B cell (primary cell): ENCODE results near the gene MORC2. TPM values are rescaled to one million over a fixed set of nuclear protein-coding genes. Genes with fewer than 3 reads are reported as not detected.

Experiments
- ATAC-seq: fragments of 200-7000 bp; cut with Tn5 transposase; one replicate; pipeline ENCODE4 v1.10.0; 2021; ENCODE audit warnings: low read depth, mild to moderate bottlenecking, moderate number of reproducible peaks, moderate library complexity
- CTCF ChIA-PET: fragments of 350-600 bp; sonication (Branson Sonifier 250); formaldehyde crosslinking; loops from one replicate; lab custom pipeline; 2021; ENCODE audit warnings: antibody characterized with exemption, inconsistent platforms; lab: Charles Lee
- POLR2A ChIA-PET: fragments of 350-600 bp; sonication (Branson Sonifier 250); formaldehyde crosslinking; loops from one replicate; lab custom pipeline; 2021; ENCODE audit warnings: antibody characterized with exemption; lab: Charles Lee
- DNase-seq: peaks from one replicate; pipeline ENCODE4 v3.0.0; 2013
- H2AFZ ChIP-seq: 2 replicates; pipeline ENCODE4 v1.6.1; 2012; ENCODE audit warnings: mild to moderate bottlenecking, low read depth, low read length; ENCODE audit not compliant: insufficient read depth, poor library complexity, severe bottlenecking
- H3K27ac ChIP-seq, 2 donors: 1 replicate in 1 of 2; 2 replicates in 1 of 2; pipeline ENCODE4 v1.5.1; 2012 to 2013; ENCODE audit warnings: low read length in 2 of 2, mild to moderate bottlenecking in 2 of 2, moderate library complexity in 1 of 2
- H3K27me3 ChIP-seq, 4 experiments: fragments of 200-600 bp in 1 of 4; sonication (generic) in 1 of 4; replicated peaks in 1 of 4; 1 replicate in 2 of 4; 2 replicates in 2 of 4; pipeline versions ENCODE4 v1.6.1 to v1.7.0; 2013 to 2016; ENCODE audit warnings: low read length in 3 of 4, mild to moderate bottlenecking in 2 of 4, mixed read lengths in 1 of 4, moderate library complexity in 1 of 4; ENCODE audit not compliant: insufficient read depth in 4 of 4, control insufficient read depth in 3 of 4; ENCODE audit errors: control extremely low read depth in 1 of 4
- H3K36me3 ChIP-seq, 2 experiments: replicated peaks in 1 of 2; 1 replicate in 1 of 2; 2 replicates in 1 of 2; pipeline versions ENCODE4 v1.6.1 to v1.7.1; 2013; ENCODE audit warnings: low read length in 1 of 2; ENCODE audit not compliant: insufficient read depth in 2 of 2, control insufficient read depth in 1 of 2; ENCODE audit errors: control extremely low read depth in 1 of 2, extremely low read depth in 1 of 2
- H3K4me1 ChIP-seq, 2 donors: fragments of 200-600 bp in 1 of 2; sonication (generic) in 1 of 2; 1 replicate in 1 of 2; 2 replicates in 1 of 2; pipeline versions ENCODE4 v1.5.1 to v1.6.1; 2013 to 2017; ENCODE audit warnings: low read length in 2 of 2; ENCODE audit not compliant: control insufficient read depth in 2 of 2, insufficient read depth in 2 of 2
- H3K4me2 ChIP-seq: replicated peaks from 2 replicates; pipeline ENCODE3; 2012; ENCODE audit warnings: mild to moderate bottlenecking, low read depth, low read length; ENCODE audit not compliant: poor library complexity, severe bottlenecking
- H3K4me3 ChIP-seq, 5 experiments: fragments of 200-600 bp in 1 of 5; sonication (generic) in 1 of 5; 1 replicate in 3 of 5; 2 replicates in 2 of 5; pipeline versions ENCODE4 v1.5.1 to v1.7.0; 2011 to 2016; ENCODE audit warnings: low read length in 4 of 5, mild to moderate bottlenecking in 4 of 5, low read depth in 2 of 5, control low read depth in 1 of 5, moderate library complexity in 1 of 5; ENCODE audit not compliant: insufficient read depth in 1 of 5; ENCODE audit errors: control extremely low read depth in 1 of 5, extremely low read depth in 1 of 5
- H3K79me2 ChIP-seq: fragments of 200-600 bp; sonication (generic); one replicate; pipeline ENCODE4 v1.6.0; 2016; ENCODE audit warnings: low read length; ENCODE audit not compliant: control insufficient read depth, insufficient read depth
- H3K9ac ChIP-seq: fragments of 200-600 bp; sonication (generic); 2 replicates; pipeline ENCODE4 v1.6.1; 2017; ENCODE audit warnings: mild to moderate bottlenecking, low read length, moderate library complexity
- H3K9me3 ChIP-seq, 3 donors: one replicate each; pipeline versions ENCODE4 v1.6.1 to v1.7.1; 2013; ENCODE audit warnings: low read length in 2 of 3; ENCODE audit not compliant: control insufficient read depth in 2 of 3, insufficient read depth in 1 of 3; ENCODE audit errors: control extremely low read depth in 1 of 3
- H4K20me1 ChIP-seq: 2 replicates; pipeline ENCODE4 v1.6.0; 2012; ENCODE audit warnings: mild to moderate bottlenecking, low read length; ENCODE audit not compliant: insufficient read depth, control insufficient read depth, poor library complexity, severe bottlenecking
- H3K27ac Mint-ChIP-seq: one replicate; pipeline ENCODE4 v1.8.0; 2021; ENCODE audit warnings: mixed read lengths
- H3K27me3 Mint-ChIP-seq: one replicate; pipeline ENCODE4 v1.8.0; 2021; ENCODE audit warnings: mixed read lengths
- H3K4me1 Mint-ChIP-seq: one replicate; pipeline ENCODE4 v1.8.0; 2021; ENCODE audit warnings: mixed read lengths
- H3K4me3 Mint-ChIP-seq: one replicate; pipeline ENCODE4 v1.8.0; 2021; ENCODE audit warnings: mixed read lengths
- H3K9me3 Mint-ChIP-seq: one replicate; pipeline ENCODE4 v1.8.0; 2022; ENCODE audit warnings: mixed read lengths; ENCODE audit not compliant: insufficient read depth
- CTCF ChIP-seq: fragments of 200-600 bp; IDR thresholded peaks from one replicate; pipeline ENCODE4 v1.8.0; 2022; ENCODE audit warnings: antibody characterized with exemption, mild to moderate bottlenecking
- EZH2 ChIP-seq: IDR thresholded peaks from 2 replicates; pipeline ENCODE4 v1.6.1; 2012; ENCODE audit warnings: borderline replicate concordance, low read depth, mild to moderate bottlenecking, moderate library complexity, low read length; ENCODE audit not compliant: insufficient read depth, poor library complexity, severe bottlenecking
- WGBS: methylation state at CpG from one replicate; pipeline ENCODE4 v1.1.5; 2013; ENCODE audit warnings: missing lambda C conversion rate; ENCODE audit not compliant: insufficient coverage; 5-methylcytosine and 5-hydroxymethylcytosine counted together
- intact Hi-C: fragments of 100-400 bp; cut with micrococcal nuclease; formaldehyde crosslinking; loops from one replicate; pipeline ENCODE4 v1.10.0; 2022
- polyA plus RNA-seq: library from polyadenylated mRNA; depleted of rRNA; stranded (reverse); fragments of >200 nt; gene quantifications from 2 replicates; pipeline ENCODE4 v1.2.3, GENCODE V29; 2012
- total RNA-seq, 2 donors: library from RNA; stranded (reverse); fragments of 120-200 nt in 1 of 2; gene quantifications; 1 replicate in 1 of 2; 2 replicates in 1 of 2; pipeline versions ENCODE4 v1.2.3 to v1.2.4, GENCODE V29; 2013 to 2022

MORC2 gene
- total and polyA plus RNA-seq, 2 donors (not counting 1 experiment from before 2014, with no cell fraction given), result 10.1 to 25.0 TPM

GRCh38 chr22:30969532-30970355, 1.2 kb upstream of the MORC2 start:
- CTCF ChIA-PET, result interaction anchor here (1.0 to 3.8 kb wide), 5 partner anchors 13 to 335 kb away, joined by 4 to 18 read pairs (median 8); partner anchors contain the start of gene SELENOM
- peak overlapping the region; percentile 88 for H2AFZ ChIP-seq
- peaks cover 56% of the 10 kb centered on the region for H3K79me2 ChIP-seq
- H3K4me1 Mint-ChIP-seq, result peaks cover 60% of the 10 kb centered on the region
- ATAC-seq (peak; percentile 28), DNase-seq (peak; percentile 18)
- POLR2A ChIA-PET, result interaction anchor here (0.6 to 2.0 kb wide), 7 partner anchors 20 to 1442 kb away, joined by 3 to 9 read pairs (median 6); partner anchors contain the start of genes PATZ1, RNF185 and RTCB
- peaks cover 28% of the 10 kb centered on the region for H3K9me3 Mint-ChIP-seq
- no peaks in the 10 kb centered on the region for H3K27me3 Mint-ChIP-seq
- H3K9ac ChIP-seq, result peak overlapping the region; percentile 92
- H3K4me1 ChIP-seq, result peaks cover 19 to 20% of the 10 kb centered on the region in 2 donors
- H3K4me2 ChIP-seq, result peak overlapping the region; percentile 86
- no peaks in the 10 kb centered on the region for H3K27me3 ChIP-seq
- peak overlapping the region; percentile 90 to 94 for H3K27ac ChIP-seq
- peaks cover 45% of the 10 kb centered on the region for H4K20me1 ChIP-seq
- peaks cover 2 to 39% of the 10 kb centered on the region in 2 experiments for H3K36me3 ChIP-seq
- peak overlapping the region; percentile 74 to 88 (median 82) for H3K4me3 ChIP-seq
- peak overlapping the region; percentile 98 for H3K4me3 Mint-ChIP-seq
- intact Hi-C loops, result loop anchor here (1.0 to 10.0 kb wide), 14 partner anchors 47 to 1445 kb away; partner anchors contain the start of genes ASCC2, DRG1, LIMK2 and MTFP1
- H3K27ac Mint-ChIP-seq, result peak overlapping the region; percentile 99
- peak; percentile 13 for TF ChIP-seq CTCF
- no peak for TF ChIP-seq EZH2
- WGBS, result 5% methylated on average over 46 of the region's 49 CpGs
- H3K9me3 ChIP-seq, result peaks cover 6 to 42% (median 12%) of the 10 kb centered on the region in 3 donors
